ENCODE results near the gene STAMBP.
"Not testable (repeated sequence)": the region's sequence is repeated elsewhere in the genome, so short reads cannot be mapped to it uniquely, and the experiment has no call there.

Gene STAMBP

DNA sequence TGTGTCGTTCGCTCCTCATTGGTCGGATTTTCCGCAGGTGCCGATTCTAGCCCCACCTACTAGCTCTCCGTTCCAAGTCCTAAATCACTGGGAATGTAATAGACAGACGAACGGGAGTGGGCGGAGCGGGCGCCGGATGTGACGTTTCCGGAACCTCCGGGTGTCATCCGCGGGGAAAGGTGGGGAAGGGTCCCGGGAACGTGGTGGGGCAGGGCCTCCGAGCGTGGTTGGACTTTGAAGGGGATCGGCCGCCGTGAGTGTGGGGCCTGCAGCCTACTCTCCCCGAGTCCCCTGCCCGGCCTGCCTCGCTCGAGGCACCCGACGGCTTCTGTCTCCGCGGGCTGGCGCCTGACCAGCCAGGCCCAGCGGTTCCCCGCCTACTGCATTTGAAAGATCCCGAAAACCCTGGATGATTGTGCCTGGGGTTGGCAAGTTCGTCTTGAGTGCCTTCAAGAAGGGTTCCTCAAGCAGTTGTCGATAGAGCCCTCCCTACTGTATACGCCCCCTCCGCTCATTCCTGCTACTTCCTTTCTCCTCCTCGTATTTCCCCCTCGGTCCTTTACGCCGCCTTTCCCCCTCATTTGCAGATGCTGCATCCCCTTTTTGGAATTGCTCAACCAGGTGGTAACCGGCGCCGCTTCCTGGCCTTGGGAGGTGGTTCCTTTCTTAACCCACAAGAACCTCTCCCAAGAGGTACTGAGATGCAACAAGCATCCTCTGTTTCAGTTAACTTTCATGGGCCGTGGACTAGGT lies at the start of gene STAMBP:
STAMBP (plus strand) TSS at position 144 of the 753 bp plus-strand sequence. CDS start 1,896 bp downstream, outside the sequence.
- peak; percentile 82 for DNase-seq

DNA sequence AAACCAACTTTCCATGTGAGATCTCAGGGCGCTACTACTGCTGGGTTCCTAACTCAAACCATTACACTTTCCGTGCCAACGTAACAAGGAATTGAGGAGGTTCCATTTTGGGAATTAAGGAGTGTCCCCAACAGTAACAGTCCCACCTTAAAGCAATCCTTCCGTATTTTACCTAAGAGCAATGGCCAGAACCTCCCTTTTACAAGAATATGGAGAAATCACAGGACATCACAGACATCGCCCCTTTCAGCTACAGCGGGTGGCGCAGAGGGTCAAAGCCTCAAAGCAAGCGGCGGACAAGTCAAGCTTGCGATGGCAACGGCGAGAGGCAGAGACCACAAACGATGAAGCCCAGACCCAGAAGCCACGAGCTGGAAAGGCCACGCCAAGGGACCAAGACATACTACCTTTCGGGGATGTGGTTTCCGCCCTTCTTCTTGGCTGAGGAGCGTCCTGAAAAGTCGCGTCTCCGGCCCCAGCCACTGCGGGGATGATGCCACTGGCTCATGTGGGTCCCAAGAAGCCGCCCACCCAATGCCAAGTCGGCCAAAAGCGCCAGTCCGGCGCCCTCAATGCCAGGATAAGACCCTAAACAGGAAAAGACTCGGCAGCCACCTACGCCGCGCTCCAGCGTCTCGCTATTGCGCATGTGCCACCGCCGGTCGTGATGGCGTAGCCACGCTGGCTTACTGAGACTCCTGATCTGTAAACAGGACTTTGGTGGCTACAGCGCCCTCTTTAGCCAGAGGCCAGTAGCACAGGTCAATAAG lies 49.1 kb upstream of the STAMBP start, which contains the start of gene DUSP11:
DUSP11 (minus strand) TSS at position 637 of the 770 bp plus-strand sequence; CDS start at position 508, 129 bp downstream.
- peak; percentile 96 for DNase-seq

- DNase-seq = no peak
Observed at GRCh38 chr2:73780237-73780582, 48.6 kb upstream of the STAMBP start.

DNA sequence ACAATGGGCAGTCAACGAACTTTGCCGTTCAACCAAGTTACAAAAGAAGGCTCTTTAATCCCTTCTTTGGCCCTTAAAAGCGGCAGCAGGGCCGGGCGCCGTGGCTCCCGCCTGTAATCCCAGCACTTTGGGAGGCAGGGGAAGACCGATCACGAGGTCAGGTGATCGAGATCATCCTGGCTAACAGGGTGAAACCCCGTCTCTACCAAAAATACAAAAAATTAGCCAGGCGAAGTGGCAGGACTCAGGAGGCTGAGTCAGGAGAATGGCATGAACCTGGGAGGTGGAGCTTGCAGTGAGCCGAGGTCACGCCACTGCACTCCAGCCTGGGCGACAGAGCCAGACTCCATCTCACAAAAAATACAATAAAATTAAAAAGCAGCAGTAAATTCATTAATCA lies 45.4 kb upstream of the STAMBP start:
- not testable (repeated sequence) for DNase-seq

- not testable (repeated sequence) for DNase-seq
Observed at GRCh38 chr2:73783883-73784282, 44.9 kb upstream of the STAMBP start, which contains the start of gene C2orf78. C2orf78 (plus strand) TSS chr2:73784183; CDS start chr2:73784310, 127 bp downstream.

GRCh38 chr2:73811878-73812277 lies 16.9 kb upstream of the STAMBP start:
- no peak for DNase-seq

GRCh38 chr2:73812635-73813034 lies 16.1 kb upstream of the STAMBP start:
- DNase-seq = no peak

DNA sequence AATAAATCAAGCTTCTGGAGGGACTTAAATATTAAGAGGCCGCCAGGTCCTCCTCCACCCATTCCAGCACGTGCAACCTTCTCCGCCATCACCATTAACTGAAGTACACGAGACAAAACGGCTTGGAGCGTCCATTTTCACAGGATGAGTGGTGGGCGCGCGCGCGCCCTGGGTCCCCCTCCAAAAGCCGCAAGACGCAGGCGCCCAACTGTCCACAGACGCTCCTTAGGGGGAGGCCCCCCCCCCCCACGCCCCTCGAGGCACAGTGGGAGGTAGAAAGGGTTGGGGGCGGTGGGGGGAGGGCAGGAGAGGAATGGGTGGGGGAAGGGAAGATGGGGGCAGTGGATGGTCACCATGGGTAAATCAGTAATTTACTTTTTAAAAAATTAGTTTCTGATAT lies 10.5 kb upstream of the STAMBP start:
- DNase-seq = no peak

DNA sequence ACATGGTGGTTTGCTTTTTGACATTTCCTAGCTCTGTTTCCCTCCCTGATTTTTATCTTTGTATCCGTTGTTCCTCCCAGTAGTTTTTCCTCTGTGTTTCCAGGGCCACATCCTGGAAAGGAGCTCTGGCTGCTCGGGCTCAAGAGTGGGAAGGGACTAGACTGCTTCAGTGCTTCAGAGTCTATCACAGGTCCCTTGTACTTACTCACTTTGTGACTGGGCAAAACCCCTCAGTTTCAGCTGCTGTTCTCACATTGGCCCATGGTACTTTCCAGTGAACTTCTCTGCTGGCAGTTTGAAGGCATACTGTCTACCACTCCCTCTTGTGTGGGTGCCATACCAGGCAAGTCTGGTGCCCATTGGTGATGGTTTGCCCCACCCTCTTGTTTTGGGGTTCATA lies 7.5 kb upstream of the STAMBP start:
- DNase-seq = no peak

- DNase-seq = no peak
Observed at GRCh38 chr2:73821669-73822068, 7.1 kb upstream of the STAMBP start.

DNA sequence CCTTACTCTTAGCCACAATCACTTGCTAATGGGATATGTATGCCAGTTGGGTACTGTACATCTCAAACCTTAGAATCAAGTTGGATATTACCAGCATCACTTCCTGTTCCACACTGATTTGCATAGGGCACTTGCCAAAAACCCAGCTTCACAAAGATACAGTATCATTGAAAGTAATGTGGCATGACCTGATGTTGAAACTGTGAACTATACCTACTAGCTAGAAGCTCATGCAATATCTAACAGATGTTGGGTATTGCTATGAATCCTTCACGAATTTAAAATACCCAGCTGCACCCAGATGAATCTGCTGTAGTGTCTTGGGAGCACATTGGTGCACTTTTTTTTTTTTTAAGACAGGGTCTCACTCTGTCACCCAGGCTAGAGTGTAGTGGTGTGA lies 6.5 kb upstream of the STAMBP start:
- no peak for DNase-seq

DNA sequence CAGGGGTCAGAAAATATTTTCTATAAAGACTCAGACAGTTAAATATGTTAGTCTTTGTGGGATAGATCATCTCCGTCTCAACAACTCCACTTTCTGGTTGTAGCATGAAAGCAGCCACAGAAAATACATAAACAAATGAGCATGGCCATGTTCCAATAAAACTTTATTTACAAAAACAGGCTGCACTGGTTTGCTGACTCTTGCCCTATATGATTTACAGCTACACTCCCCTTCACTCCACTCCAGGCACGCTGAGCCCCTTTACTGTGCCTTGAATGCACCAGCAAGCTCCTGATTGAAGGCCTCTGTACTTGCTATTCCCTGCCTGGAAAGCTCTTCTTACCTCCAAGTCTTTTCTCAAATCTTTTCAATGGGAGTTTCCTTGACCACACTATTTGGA lies 5.8 kb upstream of the STAMBP start:
- DNase-seq = no peak

DNA sequence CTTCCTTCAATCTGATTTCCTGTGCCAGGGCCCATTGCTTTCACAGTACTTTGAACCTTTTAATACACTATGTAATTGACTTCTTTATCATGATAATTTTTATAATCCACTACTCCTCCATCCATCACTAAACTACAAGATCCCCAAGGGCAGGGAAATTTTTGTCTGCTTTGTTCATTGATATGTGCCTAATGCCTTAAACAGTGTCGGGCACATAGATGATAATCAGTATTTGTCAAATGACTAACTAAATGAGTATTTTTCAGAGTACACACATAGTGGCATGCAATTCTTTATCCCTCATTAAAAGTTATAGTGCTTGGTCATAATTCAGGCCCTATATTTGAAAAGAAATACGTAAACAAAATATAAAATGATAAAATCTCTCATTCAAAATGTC lies 5.3 kb upstream of the STAMBP start:
- DNase-seq = no peak

DNA sequence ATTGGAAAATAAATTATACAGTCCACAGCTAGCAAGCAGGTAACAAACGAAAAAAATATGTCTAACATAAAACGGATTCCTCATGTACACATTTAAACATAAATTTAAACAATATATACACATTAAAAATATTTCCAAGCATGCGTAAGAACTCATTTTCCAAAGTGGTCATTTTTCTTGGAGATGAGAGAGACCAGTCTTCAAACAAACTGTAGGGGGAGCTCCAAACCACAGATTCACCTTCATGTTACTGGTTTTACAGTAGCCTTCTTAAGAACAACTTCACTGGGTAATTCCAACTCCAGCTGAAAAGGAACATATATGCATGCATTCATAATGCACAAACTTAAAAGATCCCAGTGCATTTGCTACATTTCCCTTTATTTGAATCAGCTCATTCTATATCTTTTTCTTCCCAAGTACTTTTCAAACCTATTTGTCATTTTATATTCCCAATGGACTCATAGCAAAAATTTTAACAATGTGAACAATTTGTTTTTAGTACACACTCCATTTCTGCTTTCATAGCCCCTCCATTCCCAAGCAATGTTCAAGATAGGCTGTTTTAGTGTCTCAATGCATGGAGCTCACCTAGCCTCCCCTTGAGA lies 4.7 kb upstream of the STAMBP start:
- no peak for DNase-seq

DNA sequence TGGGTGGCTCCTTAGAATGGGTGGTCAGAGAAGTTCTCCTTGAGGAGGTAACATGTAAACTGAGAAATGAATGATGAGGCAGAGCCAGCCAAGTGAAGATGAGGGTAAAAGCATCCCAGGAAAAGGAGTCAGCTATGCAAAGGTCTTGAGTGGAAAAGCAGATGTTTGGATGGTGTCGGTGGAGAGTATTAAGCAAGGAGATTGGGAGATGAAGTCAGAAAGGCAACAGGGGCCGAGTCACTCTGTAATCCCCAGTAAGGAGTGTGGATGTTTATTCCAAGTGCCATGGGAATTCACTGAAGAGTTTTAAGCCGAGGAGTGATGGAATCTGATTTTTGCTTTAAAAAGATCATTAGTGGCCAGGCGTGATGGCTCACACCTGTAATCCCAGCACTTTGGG lies 3.4 kb upstream of the STAMBP start:
- no peak for DNase-seq

DNA sequence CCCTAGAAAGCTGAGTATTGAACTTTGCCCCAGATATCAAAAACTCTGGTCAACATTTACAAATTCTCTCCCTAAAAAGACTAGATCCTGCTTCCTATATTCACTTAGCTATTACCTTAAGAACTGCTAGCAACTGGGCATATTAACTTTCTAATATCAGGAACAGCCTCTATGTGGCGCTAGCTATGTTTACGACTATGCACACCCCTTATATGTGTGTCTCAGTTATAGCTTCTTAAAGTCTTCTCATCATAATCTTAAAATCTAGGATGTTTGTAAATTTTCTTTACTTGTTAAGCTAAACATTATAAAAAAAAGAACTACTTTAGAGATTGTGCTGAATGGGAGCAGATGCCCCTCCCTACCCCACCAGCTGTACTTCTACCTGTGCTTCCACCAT lies 1.7 kb upstream of the STAMBP start:
- DNase-seq = no peak

DNA sequence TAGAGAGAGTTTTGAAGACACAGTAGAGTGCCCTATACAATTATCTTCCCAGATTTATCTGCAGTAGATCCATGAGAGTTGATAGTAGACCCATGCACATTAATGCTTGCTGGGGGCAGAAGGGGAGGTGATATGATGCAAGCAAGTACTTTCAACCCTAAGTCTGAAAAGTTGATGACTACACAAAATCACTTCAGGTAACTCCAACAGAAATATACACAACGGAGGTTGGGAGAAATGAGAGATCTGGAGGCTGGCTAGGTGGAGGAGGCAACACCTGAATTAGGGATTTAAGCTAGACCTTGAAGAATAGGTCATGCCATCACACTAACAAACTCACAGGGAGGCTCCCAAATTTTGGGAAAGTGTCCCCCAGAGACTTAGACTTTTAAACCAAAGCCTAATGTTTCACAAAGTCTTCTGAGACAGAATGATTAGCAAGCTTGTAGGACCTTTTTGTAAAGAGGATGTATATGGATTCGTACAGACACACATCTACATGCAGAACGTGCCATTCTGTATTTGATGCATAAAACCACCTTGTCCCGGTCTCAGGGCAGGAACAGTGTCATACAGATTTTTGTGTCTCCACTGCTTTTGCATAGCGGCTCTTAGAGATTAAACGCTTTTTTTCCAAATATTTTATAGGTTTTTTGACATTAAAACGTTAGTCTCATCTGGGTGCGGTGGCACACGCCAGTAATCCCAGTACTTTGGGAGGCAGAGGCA lies 937 bp upstream of the STAMBP start:
- no peak for DNase-seq

- DNase-seq = no peak
Observed at GRCh38 chr2:73828389-73828817, 358 bp upstream of the STAMBP start.

- peak; percentile 19 for DNase-seq
Observed at GRCh38 chr2:73830871-73831401, 2.2 kb downstream of the STAMBP start.

DNA sequence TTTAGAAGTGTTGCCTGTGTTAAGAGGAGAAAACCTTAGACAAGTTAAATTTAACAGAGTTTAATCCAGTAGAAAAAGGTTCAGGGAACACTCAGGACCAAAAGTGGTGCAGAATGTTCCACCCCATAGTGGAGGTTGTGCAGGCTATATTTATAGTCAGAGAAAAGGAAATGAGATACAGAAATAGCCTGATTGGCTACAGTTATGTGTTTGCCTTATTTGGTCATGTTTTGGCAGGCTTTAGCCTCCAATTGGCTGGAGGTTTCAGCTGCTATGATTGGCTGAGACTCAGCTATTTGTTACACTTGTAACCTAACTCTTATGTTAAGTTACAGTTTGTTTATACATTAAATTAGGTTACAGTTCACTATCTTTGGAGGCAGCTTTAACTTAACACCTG lies 4.2 kb downstream of the STAMBP start:
- no peak for DNase-seq

DNA sequence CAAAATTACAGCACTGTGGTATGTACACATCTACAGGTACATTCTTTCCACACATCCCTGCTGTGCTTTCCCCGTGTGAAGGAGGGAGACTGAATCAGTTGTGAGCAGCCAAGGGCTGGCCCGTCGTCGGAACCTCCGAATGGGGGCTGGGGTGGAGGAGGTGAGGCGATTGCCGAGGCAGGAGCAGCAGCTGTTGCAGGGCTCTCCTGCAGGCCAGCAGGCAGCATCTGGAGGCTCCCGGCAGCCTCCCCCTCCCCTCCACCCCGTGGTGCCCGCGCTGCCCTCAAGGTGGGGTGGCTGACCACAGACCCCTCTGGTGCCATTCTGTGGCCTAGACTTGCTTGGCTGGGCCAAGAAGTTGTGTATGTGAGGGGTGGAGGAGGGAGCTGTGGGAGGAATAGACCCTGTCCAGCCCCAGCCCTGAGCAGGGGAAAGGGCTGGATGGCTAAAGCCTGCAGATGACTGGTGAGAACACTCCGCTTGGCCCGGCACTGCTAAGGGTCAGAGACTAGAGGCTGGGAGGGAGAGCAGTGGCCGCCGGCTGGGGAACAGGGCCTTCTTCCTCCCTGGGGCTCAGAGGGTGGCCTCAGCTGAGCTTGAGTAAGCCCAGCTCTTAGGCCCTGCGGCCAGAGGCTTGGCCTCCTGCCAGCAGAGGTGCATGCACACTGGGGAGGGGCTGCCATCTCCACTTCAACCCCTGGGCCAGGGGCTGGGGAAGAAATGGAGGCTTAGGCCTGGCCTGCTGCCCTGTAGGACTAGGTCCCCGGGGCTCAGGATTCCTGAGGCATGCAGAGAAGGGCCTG lies 7.6 kb downstream of the STAMBP start:
- DNase-seq = no peak

Measured in stimulated activated CD4-positive, alpha-beta T cell treated with anti-CD3 and anti-CD28 coated beads, Interleukin-12 subunit alpha, Interleukin-12 subunit beta, amount 100 ng/mL, for 4 hours (primary cell).